Pancreas (tissue), 10 donors: ENCODE data around the gene WIZ. TPM values are rescaled to one million over a fixed set of nuclear protein-coding genes. Genes with fewer than 3 reads are reported as not detected.

Source experiments
- ATAC-seq, 4 donors: fragments of 200-7000 bp; cut with Tn5 transposase; one replicate each; pipeline versions ENCODE4 v1.8.0 to v1.9.1; 2020; ENCODE audit warnings: mild to moderate bottlenecking in 4 of 4, moderate library complexity in 4 of 4
- DNase-seq, 6 donors: peaks; one replicate each; pipeline ENCODE4 v3.0.0-alpha.2; 2020
- FAIRE-seq: peaks from 2 replicates; lab custom pipeline; 2012; peaks lifted over from hg19 to GRCh38; lab: Jason Lieb, UNC
- H3K27ac ChIP-seq, 4 donors: fragments of 200-600 bp; sonication (generic); 1 replicate in 3 of 4; 2 replicates in 1 of 4; pipeline versions ENCODE4 v1.5.0 to v1.8.0; 2020
- H3K27me3 ChIP-seq, 4 donors: fragments of 200-600 bp; one replicate each; pipeline ENCODE4 v1.8.0; 2021
- H3K36me3 ChIP-seq, 3 donors: fragments of 200-600 bp; sonication (generic) in 1 of 3; one replicate each; pipeline versions ENCODE4 v1.5.0 to v1.8.0; 2020 to 2021
- H3K4me1 ChIP-seq, 3 donors: fragments of 200-600 bp; one replicate each; pipeline ENCODE4 v1.8.0; 2021
- H3K4me3 ChIP-seq, 4 donors: fragments of 200-600 bp; sonication (generic) in 2 of 4; one replicate each; pipeline versions ENCODE4 v1.5.0 to v1.8.0; 2020 to 2021
- H3K9me3 ChIP-seq, 4 donors: fragments of 200-600 bp; one replicate each; pipeline ENCODE4 v1.8.0; 2021
- WGBS, 2 donors: extraction: QIAGEN DNeasy Blood & Tissue Kit; methylation state at CpG; one replicate each; pipeline ENCODE4 v1.1.7; 2013; 5-methylcytosine and 5-hydroxymethylcytosine counted together
- intact Hi-C, 3 donors: fragments of 100-400 bp; cut with DNase I; formaldehyde crosslinking; loops; one replicate each; pipeline versions ENCODE4 v1.11.1 to v1.14.2; 2022
- polyA plus RNA-seq, 2 donors: library from polyadenylated mRNA; stranded (reverse); fragments of 200-250 nt; gene quantifications; one replicate each; pipeline ENCODE4 v1.2.3, GENCODE V29; 2013
- total RNA-seq, 6 donors: library from RNA; stranded (reverse); fragmentation: NEBNext Ultra II Directional in 4 of 6; extraction: Animal tissue kit (Norgen Biotek cat#: 25700) in 4 of 6; gene quantifications; one replicate each; pipeline versions ENCODE4 v1.2.1 to v1.2.4, GENCODE V29; 2021 to 2023
- TF ChIP-seq, protein P1 (sequence below), 4 donors: fragments of 200-600 bp; sonication (generic) in 3 of 4; IDR thresholded peaks; one replicate each; pipeline versions ENCODE4 v1.5.0 to v1.8.0; 2021; ENCODE audit warnings: antibody characterized with exemption in 4 of 4
- donor health status: healthy with polysubstance abuse.
- donor health status: DM: no; HTN: no; CAD: no; lungs with moderate emphysema.
- donor health status: DM: no; HTN: no; CAD: no.
- donor health status: control.
- donor health status: control.
- donor health status: Bipolar disorder and iron deficiency.
- donor health status: DM: yes; HTN: yes; CAD: no.
- donor health status: DM: no; HTN: no; CAD: no.
- donor health status: DM: no; HTN: no; CAD: no.
- donor health status: DM: yes; HTN: yes; CAD: no.

The WIZ gene
- total and polyA plus RNA-seq, 8 donors, result 11.0 to 23.2 (median 16.0) TPM

DNA sequence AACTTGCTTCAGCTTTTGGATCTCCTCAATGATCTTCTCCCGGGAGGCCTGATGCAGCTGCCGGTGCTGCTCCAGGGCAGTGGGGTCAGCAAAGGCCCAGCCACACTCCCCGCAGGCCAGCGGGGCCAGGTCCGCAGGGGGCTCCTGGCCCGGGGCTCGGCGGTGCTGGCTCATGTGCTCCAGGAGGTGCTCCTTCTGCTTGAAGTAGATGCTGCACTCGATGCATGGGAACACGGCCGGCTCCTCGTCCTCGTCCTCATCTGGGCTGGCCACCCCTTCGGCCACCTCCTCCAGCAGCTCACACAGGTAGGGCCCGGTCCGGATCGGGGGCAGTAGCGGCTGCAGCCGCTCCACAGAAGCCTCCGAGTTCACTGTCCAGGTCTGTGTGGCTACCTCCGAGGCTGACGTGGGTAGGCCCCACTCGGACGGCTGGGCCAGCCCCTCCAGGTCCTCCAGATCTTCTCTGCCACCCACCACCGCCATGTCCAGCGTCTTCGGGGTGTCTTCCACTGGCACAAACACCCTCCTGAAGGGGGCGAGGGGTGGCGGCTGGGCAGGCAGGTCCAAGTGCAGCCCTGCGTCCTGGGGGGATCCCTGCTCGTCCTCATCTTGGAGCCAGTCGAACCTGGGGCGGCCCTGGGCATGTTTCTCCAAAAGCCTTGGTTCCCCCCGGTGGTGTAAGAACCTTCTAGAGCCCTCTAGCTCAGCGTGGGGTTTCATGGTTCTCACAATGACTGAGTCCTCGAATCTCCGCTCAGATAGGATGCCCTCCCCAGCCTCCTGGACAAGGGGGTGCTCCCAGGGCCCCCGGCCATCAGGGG lies 9.7 kb downstream of the WIZ start:
- Histone ChIP-seq H3K36me3 (no peaks in the 10 kb centered on the region), H3K27ac (no peak overlapping the region), H3K27me3 (no peaks in the 10 kb centered on the region), H3K9me3 (no peaks in the 10 kb centered on the region), H3K4me3 (no peak overlapping the region), H3K4me1 (no peaks in the 10 kb centered on the region)
- DNase-seq (no peak), ATAC-seq (no peak), FAIRE-seq (no peak)
- 89 to 93% methylated on average over 37 to 38 of the region's 38 CpGs for WGBS, 2 donors
- TF ChIP-seq, protein P1, sequence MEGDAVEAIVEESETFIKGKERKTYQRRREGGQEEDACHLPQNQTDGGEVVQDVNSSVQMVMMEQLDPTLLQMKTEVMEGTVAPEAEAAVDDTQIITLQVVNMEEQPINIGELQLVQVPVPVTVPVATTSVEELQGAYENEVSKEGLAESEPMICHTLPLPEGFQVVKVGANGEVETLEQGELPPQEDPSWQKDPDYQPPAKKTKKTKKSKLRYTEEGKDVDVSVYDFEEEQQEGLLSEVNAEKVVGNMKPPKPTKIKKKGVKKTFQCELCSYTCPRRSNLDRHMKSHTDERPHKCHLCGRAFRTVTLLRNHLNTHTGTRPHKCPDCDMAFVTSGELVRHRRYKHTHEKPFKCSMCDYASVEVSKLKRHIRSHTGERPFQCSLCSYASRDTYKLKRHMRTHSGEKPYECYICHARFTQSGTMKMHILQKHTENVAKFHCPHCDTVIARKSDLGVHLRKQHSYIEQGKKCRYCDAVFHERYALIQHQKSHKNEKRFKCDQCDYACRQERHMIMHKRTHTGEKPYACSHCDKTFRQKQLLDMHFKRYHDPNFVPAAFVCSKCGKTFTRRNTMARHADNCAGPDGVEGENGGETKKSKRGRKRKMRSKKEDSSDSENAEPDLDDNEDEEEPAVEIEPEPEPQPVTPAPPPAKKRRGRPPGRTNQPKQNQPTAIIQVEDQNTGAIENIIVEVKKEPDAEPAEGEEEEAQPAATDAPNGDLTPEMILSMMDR (IDR thresholded peaks at IDR 0.05), result no peak
- intact Hi-C loops, result no loop called here

DNA sequence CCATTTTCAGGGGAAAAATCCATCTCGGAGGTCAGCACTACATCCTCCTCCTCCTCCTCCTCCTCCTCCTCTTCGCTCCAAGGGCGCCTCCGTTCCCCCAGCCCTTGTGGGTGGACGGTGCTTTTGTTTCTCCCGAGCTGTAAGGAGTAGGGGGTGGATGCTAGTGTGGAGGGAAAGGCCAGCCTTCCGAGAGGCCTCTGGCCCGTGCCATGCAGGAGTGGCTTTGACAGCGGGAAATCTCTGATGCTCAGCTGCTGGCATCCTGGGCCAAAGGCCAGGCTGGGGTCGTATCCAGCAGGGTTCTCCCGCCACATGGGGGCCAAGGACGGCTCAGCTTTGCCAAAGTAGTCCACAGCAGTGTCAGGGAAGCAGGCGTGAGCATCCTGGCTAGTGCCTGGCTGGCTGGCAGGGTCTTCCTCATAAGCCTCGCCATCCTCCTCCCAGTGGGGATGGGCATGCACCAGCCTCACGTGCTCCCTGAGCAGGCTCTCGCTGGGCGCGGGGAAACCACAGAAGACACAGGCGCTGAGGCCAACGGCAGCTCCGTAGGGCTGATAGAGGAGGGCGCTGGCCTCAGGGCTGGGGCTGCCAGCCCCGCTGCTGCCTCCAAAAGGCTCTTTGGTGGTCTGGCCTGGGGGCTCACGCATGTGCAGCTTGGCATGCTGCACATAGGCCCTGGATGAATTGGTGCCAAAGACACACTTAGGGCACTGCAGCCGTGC lies 10.5 kb downstream of the WIZ start:
- 86 to 88% methylated on average over 25 of the region's 25 CpGs for WGBS, 2 donors
- FAIRE-seq (no peak), DNase-seq (no peak), ATAC-seq (no peak)
- intact Hi-C loops, result no loop called here
- Histone ChIP-seq H3K27ac (no peak overlapping the region), H3K36me3 (no peaks in the 10 kb centered on the region), H3K4me1 (no peaks in the 10 kb centered on the region), H3K27me3 (no peaks in the 10 kb centered on the region), H3K9me3 (no peaks in the 10 kb centered on the region), H3K4me3 (no peak overlapping the region)
- TF ChIP-seq, protein P1 (IDR thresholded peaks at IDR 0.05), result no peak

DNA sequence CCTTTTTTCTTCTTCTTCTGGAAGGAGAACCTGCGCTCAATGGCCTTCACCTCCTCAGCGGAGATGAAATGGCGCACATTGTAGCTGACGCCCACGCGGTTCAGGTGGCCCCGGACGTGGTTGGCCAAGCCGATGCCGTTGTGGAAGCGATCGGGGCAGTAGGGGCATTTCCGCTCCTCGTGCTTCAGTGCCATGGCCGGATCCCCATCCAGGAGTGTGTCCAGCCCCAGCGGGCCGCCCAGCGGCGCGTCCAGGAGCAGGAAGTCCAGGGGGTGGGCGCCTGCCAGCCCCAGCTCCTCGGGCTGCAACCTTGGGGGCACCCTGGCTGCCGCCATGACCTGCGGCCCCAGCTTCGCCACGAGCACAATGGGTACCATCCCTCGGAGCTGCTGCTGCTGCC lies 11.2 kb downstream of the WIZ start:
- intact Hi-C loops, result no loop called here
- H3K4me1 ChIP-seq, result peaks cover 0 to under 1% (median 0%) of the 10 kb centered on the region in 3 donors
- no peak for FAIRE-seq
- 92 to 94% methylated on average over 27 of the region's 27 CpGs for WGBS, 2 donors
- no peak overlapping the region for H3K27ac ChIP-seq
- no peaks in the 10 kb centered on the region for H3K9me3 ChIP-seq
- TF ChIP-seq, protein P1 (IDR thresholded peaks at IDR 0.05), result no peak
- no peak overlapping the region for H3K4me3 ChIP-seq
- no peaks in the 10 kb centered on the region for H3K36me3 ChIP-seq
- no peak for ATAC-seq
- no peaks in the 10 kb centered on the region for H3K27me3 ChIP-seq
- no peak for DNase-seq

DNA sequence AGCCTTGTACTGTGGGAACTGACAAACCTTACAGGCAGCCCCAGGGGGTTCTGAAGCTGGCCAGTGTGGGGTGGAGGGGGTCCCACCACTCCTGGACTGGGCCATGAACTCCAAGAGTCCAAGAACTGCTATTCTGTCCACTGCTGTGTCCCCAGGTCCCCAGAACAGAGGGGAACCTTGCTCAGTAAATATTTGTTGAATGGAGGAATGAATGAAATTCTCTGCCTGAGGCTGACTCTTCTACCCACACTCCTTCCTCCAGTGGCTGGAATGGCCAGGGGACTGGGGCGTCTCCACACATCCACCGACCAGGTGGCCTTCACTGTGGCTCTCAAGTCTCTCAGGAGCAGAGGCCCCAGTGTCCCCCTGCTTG lies 11.6 kb downstream of the WIZ start:
- H3K27ac ChIP-seq, result peak overlapping the region in 1 of 4 donors; percentile 18

More for the DNA sequence above, 11.6 kb downstream of the WIZ start:
- intact Hi-C loops, result no loop called here
- H3K27me3 ChIP-seq, result no peaks in the 10 kb centered on the region
- no peak for DNase-seq
- TF ChIP-seq, protein P1 (IDR thresholded peaks at IDR 0.05), result no peak
- no peaks in the 10 kb centered on the region for H3K9me3 ChIP-seq
- no peak for ATAC-seq
- H3K4me1 ChIP-seq, result peaks cover 0 to 4% (median 0%) of the 10 kb centered on the region in 3 donors
- FAIRE-seq, result no peak
- 70 to 74% methylated on average over 2 of the region's 2 CpGs for WGBS, 2 donors
- H3K4me3 ChIP-seq, result no peak overlapping the region
- H3K36me3 ChIP-seq, result no peaks in the 10 kb centered on the region
